Liver (tissue), 3 donors: ENCODE measurements around the gene RNH1.

Source experiments
- ATF3 ChIP-seq: IDR thresholded peaks from 2 replicates; pipeline ENCODE4 v1.6.1; 2016; ENCODE audit warnings: antibody characterized with exemption
- CTCF ChIP-seq: fragments of 150-350 bp; IDR thresholded peaks from 2 replicates; pipeline ENCODE4 v1.5.1; 2017; ENCODE audit warnings: improper control_type of control experiment, low read depth, low read length; ENCODE audit not compliant: missing input control
- EGR1 ChIP-seq, 2 donors: IDR thresholded peaks; 2 replicates each; pipeline ENCODE4 v1.6.1; 2016 to 2018; ENCODE audit warnings: antibody characterized with exemption in 2 of 2, low read depth in 2 of 2
- FOXA1 ChIP-seq: IDR thresholded peaks from 2 replicates; pipeline ENCODE4 v1.6.1; 2016; ENCODE audit warnings: antibody characterized with exemption
- donor health status: healthy.
- donor health status: healthy.

- TF ChIP-seq CTCF (no peak), ATF3 (no peak), EGR1 (IDR thresholded peaks at IDR 0.05; ENCODE audit: low read depth in 2 of 2) (no peak), FOXA1 (no peak)
These were observed 19.0 kb downstream of the RNH1 start for GRCh38 chr11:488062-488461.
